HepG2 (cell line): ENCODE data around the gene NT5DC4. TPM values are rescaled to one million over a fixed set of nuclear protein-coding genes. Genes with fewer than 3 reads are reported as not detected.

Experiments used
- ATAC-seq: fragments of 200-7000 bp; cut with Tn5 transposase; 3 replicates; pipeline ENCODE4 v1.9.1; 2020; ENCODE audit warnings: mild to moderate bottlenecking, moderate library complexity
- BruUV-seq: library from RNA; stranded (reverse); fragments of 400-500 nt; replicated peaks from 2 replicates; lab custom pipeline; 2021; lab: Mats Ljungman, UMichigan
- CTCF ChIA-PET: fragments of 300-600 bp; formaldehyde crosslinking; extraction: SDS; loops from one replicate; lab custom pipeline; 2021; ENCODE audit warnings: low total read pairs, inconsistent platforms, low intra/inter-chr PET ratio; lab: Yijun Ruan, JAX
- POLR2A ChIA-PET: fragments of 350-600 bp; sonication (Branson Sonifier 250); formaldehyde crosslinking; loops from one replicate; lab custom pipeline; 2020; ENCODE audit warnings: antibody characterized with exemption, inconsistent platforms; lab: Yijun Ruan, JAX
- DNase-seq: peaks from one replicate; pipeline ENCODE4 v3.0.0-alpha.2; 2015; ENCODE audit warnings: low spot score
- FAIRE-seq: peaks from 3 replicates; lab custom pipeline; 2011; peaks lifted over from hg19 to GRCh38; lab: Jason Lieb, UNC
- H2AFZ ChIP-seq: one replicate; pipeline ENCODE4 v1.6.1; 2011; ENCODE audit warnings: low read length, inconsistent platforms
- H3K27ac ChIP-seq: fragments of 300-600 bp; 3 replicates; pipeline ENCODE4 v1.8.0; 2011; ENCODE audit warnings: mixed run types, mild to moderate bottlenecking, mixed read lengths, low read length, inconsistent platforms; ENCODE audit not compliant: insufficient read depth; ENCODE audit errors: extremely low read length
- H3K27me3 ChIP-seq, 2 experiments: fragments of 200-600 bp in 1 of 2; 2 replicates in 1 of 2; 3 replicates in 1 of 2; pipeline versions ENCODE4 v1.6.0 to v1.8.0; 2011; ENCODE audit warnings: low read length in 2 of 2, mild to moderate bottlenecking in 2 of 2, moderate library complexity in 2 of 2, inconsistent platforms in 1 of 2; ENCODE audit not compliant: insufficient read depth in 2 of 2, control insufficient read depth in 1 of 2
- H3K36me3 ChIP-seq, 2 experiments: fragments of 200-600 bp in 1 of 2; replicated peaks in 1 of 2; 2 replicates in 1 of 2; 3 replicates in 1 of 2; pipeline versions ENCODE4 v1.5.1 to v1.8.0; 2011; ENCODE audit warnings: low read length in 2 of 2, inconsistent platforms in 1 of 2; ENCODE audit not compliant: insufficient read depth in 2 of 2, control insufficient read depth in 1 of 2
- H3K4me1 ChIP-seq: 2 replicates; pipeline ENCODE4 v1.5.1; 2012; ENCODE audit warnings: low read length, inconsistent platforms; ENCODE audit not compliant: insufficient read depth
- H3K4me2 ChIP-seq: 2 replicates; pipeline ENCODE4 v1.6.0; 2011; ENCODE audit warnings: low read depth, low read length, inconsistent platforms
- H3K4me3 ChIP-seq, 3 experiments: fragments of 200-600 bp in 1 of 3; sonication (generic), shearing (Covaris generic) in 1 of 3; replicated peaks in 1 of 3; 2 replicates each; pipeline ENCODE4 v1.5.1; 2011 to 2016; ENCODE audit warnings: low read length in 3 of 3, inconsistent platforms in 2 of 3, low read depth in 2 of 3, mild to moderate bottlenecking in 2 of 3, control low read depth in 1 of 3, mixed read lengths in 1 of 3; ENCODE audit not compliant: insufficient read depth in 1 of 3
- H3K79me2 ChIP-seq: one replicate; pipeline ENCODE4 v1.6.1; 2011; ENCODE audit warnings: low read length, inconsistent platforms; ENCODE audit not compliant: insufficient read depth
- H3K9ac ChIP-seq: 2 replicates; pipeline ENCODE4 v1.6.0; 2011; ENCODE audit warnings: mild to moderate bottlenecking, low read depth, low read length, inconsistent platforms; ENCODE audit not compliant: insufficient read depth
- H3K9me3 ChIP-seq: 2 replicates; pipeline ENCODE4 v1.5.1; 2012; ENCODE audit warnings: mild to moderate bottlenecking, low read length
- H4K20me1 ChIP-seq: 2 replicates; pipeline ENCODE4 v1.6.0; 2011; ENCODE audit warnings: inconsistent platforms, mild to moderate bottlenecking, low read length, moderate library complexity; ENCODE audit not compliant: insufficient read depth
- ETS1 ChIP-seq: sonication (generic); formaldehyde crosslinking; IDR thresholded peaks from 2 replicates; pipeline ENCODE4 v1.4.0; 2020; ENCODE audit warnings: missing genetic modification reagents
- FOXK1 ChIP-seq: sonication (generic); formaldehyde crosslinking; IDR thresholded peaks from 2 replicates; pipeline ENCODE4 v1.4.0; 2020; ENCODE audit warnings: low read depth, missing genetic modification reagents, borderline replicate concordance
- THAP9 ChIP-seq: sonication (generic); formaldehyde crosslinking; IDR thresholded peaks from 2 replicates; pipeline ENCODE4; 2020; ENCODE audit warnings: missing genetic modification reagents, mild to moderate bottlenecking, borderline replicate concordance
- THYN1 ChIP-seq: sonication (generic); formaldehyde crosslinking; IDR thresholded peaks from 2 replicates; pipeline ENCODE4 v1.8.1; 2023; ENCODE audit warnings: low read depth, mild to moderate bottlenecking, moderate library complexity, missing genetic modification reagents, borderline replicate concordance
- WGBS: methylation state at CpG from one replicate; pipeline ENCODE4 v1.1.6; 2017; ENCODE audit warnings: low lambda C conversion rate; 5-methylcytosine and 5-hydroxymethylcytosine counted together
- in situ Hi-C: cut with HindIII; loops from 2 replicates; pipeline ENCODE4 v1.10.0; 2017; ENCODE audit warnings: low pct_unique_long_range_greater_than_20kb; ENCODE audit not compliant: extremely low pct_ligation_motif_present
- intact Hi-C: fragments of 100-400 bp; cut with micrococcal nuclease; formaldehyde crosslinking; loops from one replicate; pipeline ENCODE4 v1.10.0; 2022; ENCODE audit not compliant: unreplicated experiment
- polyA plus RNA-seq, 8 experiments: library from polyadenylated mRNA; depleted of rRNA in 3 of 8; stranded (reverse) in 7 of 8; unstranded in 1 of 8; fragments of >200 nt; fragmentation: Illumina TruSeq in 4 of 8; extraction: Trizol in 4 of 8; gene quantifications; 2 replicates each; pipeline versions ENCODE4 v1.2.1 to v1.2.3, GENCODE V29; 2011 to 2016; ENCODE audit warnings: low read depth in 4 of 8, missing spikeins in 1 of 8, mixed read lengths in 1 of 8; ENCODE audit not compliant: insufficient read depth in 1 of 8
- total RNA-seq, 5 experiments: library from RNA; depleted of rRNA; stranded (reverse); fragments of >200 nt; fragmentation: Illumina TruSeq; extraction: Trizol; gene quantifications; 2 replicates each; pipeline ENCODE4 v1.2.3, GENCODE V29; 2016; ENCODE audit warnings: low read depth in 1 of 5
- TF ChIP-seq, protein P1 (sequence below): sonication (generic); formaldehyde crosslinking; IDR thresholded peaks from 2 replicates; pipeline ENCODE4 v1.8.0; 2022; ENCODE audit warnings: mild to moderate bottlenecking, missing genetic modification reagents

The NT5DC4 gene
- total and polyA plus RNA-seq, 2 of the 13 experiments (the other 11 are each of a cell fraction or from before 2014, with no cell fraction given), result 0.04 to 4.2 TPM

GRCh38 chr2:112722816-112723546 lies 2.2 kb downstream of the NT5DC4 start (continued):
- TF ChIP-seq, protein P1, sequence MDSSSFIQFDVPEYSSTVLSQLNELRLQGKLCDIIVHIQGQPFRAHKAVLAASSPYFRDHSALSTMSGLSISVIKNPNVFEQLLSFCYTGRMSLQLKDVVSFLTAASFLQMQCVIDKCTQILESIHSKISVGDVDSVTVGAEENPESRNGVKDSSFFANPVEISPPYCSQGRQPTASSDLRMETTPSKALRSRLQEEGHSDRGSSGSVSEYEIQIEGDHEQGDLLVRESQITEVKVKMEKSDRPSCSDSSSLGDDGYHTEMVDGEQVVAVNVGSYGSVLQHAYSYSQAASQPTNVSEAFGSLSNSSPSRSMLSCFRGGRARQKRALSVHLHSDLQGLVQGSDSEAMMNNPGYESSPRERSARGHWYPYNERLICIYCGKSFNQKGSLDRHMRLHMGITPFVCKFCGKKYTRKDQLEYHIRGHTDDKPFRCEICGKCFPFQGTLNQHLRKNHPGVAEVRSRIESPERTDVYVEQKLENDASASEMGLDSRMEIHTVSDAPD (CRISPR knock-in tag), result no peak
- no peak for TF ChIP-seq THAP9 (CRISPR knock-in tag)

GRCh38 chr2:112723547-112723940 lies 2.7 kb downstream of the NT5DC4 start:
- no peak for DNase-seq
- Histone ChIP-seq H3K27ac (no peak overlapping the region), H3K4me3 (no peak overlapping the region), H2AFZ (no peak overlapping the region), H3K4me2 (no peak overlapping the region), H3K9ac (no peak overlapping the region), H4K20me1 (no peaks in the 10 kb centered on the region), H3K9me3 (no peaks in the 10 kb centered on the region), H3K4me1 (peaks cover 23% of the 10 kb centered on the region), H3K79me2 (no peaks in the 10 kb centered on the region), H3K36me3 (no peaks in the 10 kb centered on the region), H3K27me3 (peaks cover 0 to 28% of the 10 kb centered on the region in 2 experiments)
- ATAC-seq, result no peak
- ChIA-PET POLR2A (interaction anchor here (1.2 to 4.2 kb wide), 2 partner anchors 78 to 140 kb away, joined by 4 to 30 read pairs; partner anchors contain the start of genes CHCHD5 and SLC20A1), CTCF (interaction anchor here (4.9 to 5.8 kb wide), 2 partner anchors 97 to 123 kb away, joined by 96 to 113 read pairs; no protein-coding TSS in a partner anchor)
- intact Hi-C loops (loop anchor here (10.0 kb wide), 1 partner anchor 459 kb away; no protein-coding TSS in a partner anchor), in situ Hi-C loops (loop anchor here (5.0 kb wide), 2 partner anchors 96 to 121 kb away; no protein-coding TSS in a partner anchor)
- no peak for TF ChIP-seq FOXK1
- no peak for TF ChIP-seq ETS1 (CRISPR knock-in tag)
- no peak for TF ChIP-seq THYN1
- no peak for FAIRE-seq
- WGBS, result 6% methylated on average over 3 of the region's 6 CpGs
- no TSS peak for BruUV-seq
